GM12878 (cell line): Measurements from ENCODE around the gene LDLRAP1. TPM values are rescaled to one million over a fixed set of nuclear protein-coding genes. Genes with fewer than 3 reads are reported as not detected.

Experiments used
- ATAC-seq: fragments of 200-7000 bp; cut with Tn5 transposase; 3 replicates; pipeline ENCODE4 v1.9.1; 2020; ENCODE audit warnings: mild to moderate bottlenecking, moderate library complexity
- BruUV-seq: library from RNA; stranded (reverse); fragments of 400-500 nt; replicated peaks from 2 replicates; lab custom pipeline; 2021; lab: Mats Ljungman, UMichigan
- CTCF ChIA-PET: fragments of 300-600 bp; sonication (Branson Sonifier 250); formaldehyde crosslinking; extraction: SDS; loops from one replicate; lab custom pipeline; 2021; ENCODE audit warnings: inconsistent platforms; lab: Yijun Ruan, JAX
- POLR2A ChIA-PET: fragments of 350-600 bp; formaldehyde crosslinking; extraction: SDS; loops from one replicate; lab custom pipeline; 2021; ENCODE audit warnings: inconsistent platforms; lab: Charles Lee
- RAD21 ChIA-PET: fragments of 300-600 bp; sonication (Branson Sonifier 250); formaldehyde crosslinking; loops from one replicate; lab custom pipeline; 2023; ENCODE audit warnings: antibody characterized with exemption; ENCODE audit not compliant: unreplicated experiment; lab: Charles Lee
- SMC1A ChIA-PET: fragments of 300-600 bp; sonication (Branson Sonifier 250); formaldehyde crosslinking; loops from one replicate; lab custom pipeline; 2023; ENCODE audit not compliant: unreplicated experiment, uncharacterized antibody; lab: Charles Lee
- DNase-seq: peaks from one replicate; pipeline ENCODE4 v3.0.0-alpha.2; 2011; ENCODE audit warnings: low read depth, low spot score
- FAIRE-seq: peaks from 3 replicates; lab custom pipeline; 2011; peaks lifted over from hg19 to GRCh38; lab: Jason Lieb, UNC
- H2AFZ ChIP-seq: 2 replicates; pipeline ENCODE4 v1.6.0; 2011; ENCODE audit warnings: low read depth, low read length, control low read depth; ENCODE audit not compliant: control insufficient read depth
- H3K27ac ChIP-seq: 2 replicates; pipeline ENCODE4 v1.5.1; 2011; ENCODE audit warnings: control low read depth; ENCODE audit not compliant: control insufficient read depth, insufficient read depth
- H3K27me3 ChIP-seq, 2 experiments: replicated peaks in 1 of 2; 2 replicates each; pipeline versions ENCODE4 v1.6.0 to v1.6.1; 2011; ENCODE audit warnings: low read length in 1 of 2; ENCODE audit not compliant: control insufficient read depth in 2 of 2, insufficient read depth in 2 of 2
- H3K36me3 ChIP-seq, 2 experiments: 2 replicates each; pipeline ENCODE4 v1.5.1; 2011; ENCODE audit warnings: low read length in 1 of 2; ENCODE audit not compliant: control insufficient read depth in 2 of 2, insufficient read depth in 2 of 2
- H3K4me1 ChIP-seq: 2 replicates; pipeline ENCODE4 v1.6.1; 2011; ENCODE audit warnings: mild to moderate bottlenecking, low read length, moderate library complexity, mixed read lengths; ENCODE audit not compliant: control insufficient read depth, insufficient read depth
- H3K4me2 ChIP-seq: 2 replicates; pipeline ENCODE4 v1.6.0; 2011; ENCODE audit warnings: control low read depth; ENCODE audit not compliant: control insufficient read depth, insufficient read depth
- H3K4me3 ChIP-seq: fragments of 200-600 bp; sonication (generic); 2 replicates; pipeline ENCODE4 v1.5.1; 2016
- H3K79me2 ChIP-seq: 2 replicates; pipeline ENCODE4 v1.6.0; 2011; ENCODE audit warnings: low read length; ENCODE audit not compliant: control insufficient read depth, insufficient read depth
- H3K9ac ChIP-seq: 2 replicates; pipeline ENCODE4 v1.8.0; 2011; ENCODE audit warnings: low read length, control low read depth, mixed read lengths; ENCODE audit not compliant: control insufficient read depth, insufficient read depth
- H3K9me3 ChIP-seq: replicated peaks from 3 replicates; pipeline ENCODE4 v1.5.1; 2011; ENCODE audit warnings: mild to moderate bottlenecking, low read length; ENCODE audit not compliant: control insufficient read depth, insufficient read depth
- H4K20me1 ChIP-seq: 2 replicates; pipeline ENCODE4 v1.6.0; 2011; ENCODE audit not compliant: control insufficient read depth, insufficient read depth
- BMI1 ChIP-seq: fragments of 450-650 bp; IDR thresholded peaks from 2 replicates; pipeline ENCODE4 v1.6.1; 2016; ENCODE audit warnings: mild to moderate bottlenecking, moderate library complexity, borderline replicate concordance
- CREM ChIP-seq: IDR thresholded peaks from 2 replicates; pipeline ENCODE4 v1.6.1; 2014; ENCODE audit warnings: antibody characterized with exemption, low read depth
- EGR1 ChIP-seq, 2 experiments: IDR thresholded peaks; 1 replicate in 1 of 2; 2 replicates in 1 of 2; pipeline ENCODE4 v1.6.1; 2011 to 2012; ENCODE audit warnings: low read depth in 2 of 2, low read length in 2 of 2, borderline replicate concordance in 1 of 2, mild to moderate bottlenecking in 1 of 2, moderate library complexity in 1 of 2
- FOXK2 ChIP-seq: fragments of 450-650 bp; IDR thresholded peaks from 2 replicates; pipeline ENCODE4 v1.6.1; 2017; ENCODE audit warnings: mild to moderate bottlenecking, moderate library complexity
- HDGF ChIP-seq: fragments of 450-650 bp; IDR thresholded peaks from 2 replicates; pipeline ENCODE4 v1.6.1; 2016; ENCODE audit warnings: antibody characterized with exemption
- IKZF2 ChIP-seq, 2 experiments: fragments of 450-650 bp; IDR thresholded peaks; 2 replicates each; pipeline ENCODE4 v1.6.1; 2017; ENCODE audit warnings: mild to moderate bottlenecking in 2 of 2, moderate library complexity in 2 of 2
- MYB ChIP-seq: fragments of 150-350 bp; IDR thresholded peaks from 2 replicates; pipeline ENCODE4 v1.6.1; 2014; ENCODE audit warnings: mild to moderate bottlenecking, low read depth, low read length, borderline replicate concordance
- NFYA ChIP-seq: IDR thresholded peaks from 2 replicates; pipeline ENCODE4 v1.6.1; 2011; ENCODE audit warnings: low read depth, mild to moderate bottlenecking, low read length, improper control_type of control experiment, borderline replicate concordance
- RBBP5 ChIP-seq: fragments of 200-600 bp; sonication (generic); conservative IDR thresholded peaks from 2 replicates; pipeline ENCODE4 v1.6.1; 2016
- RCOR1 ChIP-seq: conservative IDR thresholded peaks from 2 replicates; pipeline ENCODE4 v1.6.1; 2012; ENCODE audit warnings: low read depth, low read length, improper control_type of control experiment
- SIX5 ChIP-seq: IDR thresholded peaks from 2 replicates; pipeline ENCODE4 v1.6.1; 2011; ENCODE audit warnings: mild to moderate bottlenecking, low read depth, low read length, moderate library complexity; ENCODE audit not compliant: severe bottlenecking
- SREBF1 ChIP-seq: IDR thresholded peaks from 2 replicates; pipeline ENCODE4 v1.6.1; 2012; ENCODE audit warnings: mild to moderate bottlenecking, low read length
- TAF1 ChIP-seq: IDR thresholded peaks from 2 replicates; pipeline ENCODE4 v1.6.1; 2011; ENCODE audit warnings: mild to moderate bottlenecking, low read depth, low read length, borderline replicate concordance
- ZZZ3 ChIP-seq: IDR thresholded peaks from 2 replicates; pipeline ENCODE4 v1.6.1; 2011; ENCODE audit warnings: low read depth; ENCODE audit not compliant: control insufficient read depth, insufficient read length
- WGBS: methylation state at CpG from one replicate; pipeline ENCODE4 v1.1.6; 2016; ENCODE audit warnings: low lambda C conversion rate; ENCODE audit not compliant: insufficient replicate concordance, insufficient coverage; ENCODE audit errors: missing lambda C conversion rate; 5-methylcytosine and 5-hydroxymethylcytosine counted together
- in situ Hi-C: fragments of 300-500 bp; cut with MboI; formaldehyde crosslinking; loops from 9 replicates; pipeline ENCODE4 v1.14.3; 2018; ENCODE audit warnings: mixed read lengths
- intact Hi-C: fragments of 100-400 bp; cut with micrococcal nuclease; formaldehyde crosslinking; loops from one replicate; pipeline ENCODE4 v1.14.2; 2022; ENCODE audit not compliant: unreplicated experiment
- polyA plus RNA-seq, 11 experiments: library from polyadenylated mRNA; depleted of rRNA in 4 of 11; unstranded in 6 of 11; stranded (reverse) in 5 of 11; fragments of >200 nt; fragmentation: Nextera tagmentation in 4 of 11; fragmentation: Illumina TruSeq in 1 of 11; extraction: Ambion mirVana in 4 of 11; extraction: Trizol in 1 of 11; gene quantifications; 1 replicate in 1 of 11; 2 replicates in 10 of 11; pipeline versions ENCODE4 v1.2.1 to v1.2.3, GENCODE V29; 2011 to 2016; ENCODE audit warnings: inconsistent platforms in 2 of 11, missing spikeins in 2 of 11, low read depth in 1 of 11
- total RNA-seq, 4 experiments: library from RNA; depleted of rRNA in 3 of 4; stranded (reverse); fragments of >200 nt in 3 of 4; fragmentation: Illumina TruSeq in 1 of 4; extraction: Trizol in 1 of 4; gene quantifications; 2 replicates each; pipeline versions ENCODE4 v1.2.1 to v1.2.3, GENCODE V29; 2013 to 2021
- TF ChIP-seq, protein P1 (sequence below): IDR thresholded peaks from 2 replicates; pipeline ENCODE4 v1.6.1; 2011; ENCODE audit warnings: borderline replicate concordance, low read depth, mild to moderate bottlenecking, moderate library complexity, low read length; ENCODE audit not compliant: insufficient read depth, poor library complexity, severe bottlenecking
- TF ChIP-seq, protein P2 (sequence below): fragments of 450-650 bp; IDR thresholded peaks from 2 replicates; pipeline ENCODE4 v1.6.1; 2018; ENCODE audit warnings: mild to moderate bottlenecking, low read depth, moderate library complexity; ENCODE audit not compliant: partially characterized antibody
- TF ChIP-seq, protein P3 (sequence below): IDR thresholded peaks from 2 replicates; pipeline ENCODE4 v1.6.1; 2011; ENCODE audit warnings: low read depth, mild to moderate bottlenecking, low read length, moderate library complexity, borderline replicate concordance; ENCODE audit errors: extremely low read depth

LDLRAP1 gene
- total and polyA plus RNA-seq, 10 of the 15 experiments (the other 5 are each of a cell fraction or from before 2014, with no cell fraction given): 0.43 to 37.6 (median 22.0) TPM

- ChIA-PET POLR2A (no interaction called here), SMC1A (interaction anchor here (0.9 to 1.3 kb wide), 2 partner anchors 10 to 58 kb away, joined by 3 read pairs; no protein-coding TSS in a partner anchor)
- peaks cover 42% of the 10 kb centered on the region for H3K4me1 ChIP-seq
These were observed 75.0 kb downstream of the LDLRAP1 start for GRCh38 chr1:25618433-25618808.

More at GRCh38 chr1:25618433-25618808, 75.0 kb downstream of the LDLRAP1 start:
- Histone ChIP-seq H3K79me2 (no peaks in the 10 kb centered on the region), H4K20me1 (no peaks in the 10 kb centered on the region), H3K27ac (no peak overlapping the region), H3K4me2 (no peak overlapping the region), H3K9me3 (no peaks in the 10 kb centered on the region), H3K9ac (no peak overlapping the region), H3K36me3 (no peaks in the 10 kb centered on the region), H3K4me3 (no peak overlapping the region), H2AFZ (no peak overlapping the region), H3K27me3 (peaks cover 0 to 4% of the 10 kb centered on the region in 2 experiments; a peak in 2 of 4 replicates)
- intact Hi-C loops: no loop called here
- FAIRE-seq: no peak
- ChIA-PET RAD21 (interaction anchor here (0.7 kb wide), 1 partner anchor 10 kb away, joined by 3 read pairs; no protein-coding TSS in a partner anchor), CTCF (interaction anchor here (0.9 to 2.3 kb wide), 9 partner anchors 8 to 192 kb away, joined by 3 to 7 read pairs (median 4); no protein-coding TSS in a partner anchor)
- TF ChIP-seq BMI1: no peak
- no peak for TF ChIP-seq HDGF
- TF ChIP-seq, protein P1, sequence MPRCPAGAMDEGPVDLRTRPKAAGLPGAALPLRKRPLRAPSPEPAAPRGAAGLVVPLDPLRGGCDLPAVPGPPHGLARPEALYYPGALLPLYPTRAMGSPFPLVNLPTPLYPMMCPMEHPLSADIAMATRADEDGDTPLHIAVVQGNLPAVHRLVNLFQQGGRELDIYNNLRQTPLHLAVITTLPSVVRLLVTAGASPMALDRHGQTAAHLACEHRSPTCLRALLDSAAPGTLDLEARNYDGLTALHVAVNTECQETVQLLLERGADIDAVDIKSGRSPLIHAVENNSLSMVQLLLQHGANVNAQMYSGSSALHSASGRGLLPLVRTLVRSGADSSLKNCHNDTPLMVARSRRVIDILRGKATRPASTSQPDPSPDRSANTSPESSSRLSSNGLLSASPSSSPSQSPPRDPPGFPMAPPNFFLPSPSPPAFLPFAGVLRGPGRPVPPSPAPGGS: no peak
- no peak for TF ChIP-seq EGR1 (IDR thresholded peaks at IDR 0.05; ENCODE audit: borderline replicate concordance in 1 of 2, low read depth in 2 of 2, low read length in 2 of 2)
- no peak for TF ChIP-seq SIX5
- TF ChIP-seq ZZZ3: no peak
- TF ChIP-seq RBBP5: no peak
- no peak for TF ChIP-seq FOXK2
- no peak for TF ChIP-seq IKZF2 (IDR thresholded peaks at IDR 0.05)
- TF ChIP-seq TAF1: no peak
- TF ChIP-seq CREM: no peak
- no peak for TF ChIP-seq MYB
- no peak for TF ChIP-seq NFYA
- no peak for TF ChIP-seq RCOR1
- TF ChIP-seq, protein P2, sequence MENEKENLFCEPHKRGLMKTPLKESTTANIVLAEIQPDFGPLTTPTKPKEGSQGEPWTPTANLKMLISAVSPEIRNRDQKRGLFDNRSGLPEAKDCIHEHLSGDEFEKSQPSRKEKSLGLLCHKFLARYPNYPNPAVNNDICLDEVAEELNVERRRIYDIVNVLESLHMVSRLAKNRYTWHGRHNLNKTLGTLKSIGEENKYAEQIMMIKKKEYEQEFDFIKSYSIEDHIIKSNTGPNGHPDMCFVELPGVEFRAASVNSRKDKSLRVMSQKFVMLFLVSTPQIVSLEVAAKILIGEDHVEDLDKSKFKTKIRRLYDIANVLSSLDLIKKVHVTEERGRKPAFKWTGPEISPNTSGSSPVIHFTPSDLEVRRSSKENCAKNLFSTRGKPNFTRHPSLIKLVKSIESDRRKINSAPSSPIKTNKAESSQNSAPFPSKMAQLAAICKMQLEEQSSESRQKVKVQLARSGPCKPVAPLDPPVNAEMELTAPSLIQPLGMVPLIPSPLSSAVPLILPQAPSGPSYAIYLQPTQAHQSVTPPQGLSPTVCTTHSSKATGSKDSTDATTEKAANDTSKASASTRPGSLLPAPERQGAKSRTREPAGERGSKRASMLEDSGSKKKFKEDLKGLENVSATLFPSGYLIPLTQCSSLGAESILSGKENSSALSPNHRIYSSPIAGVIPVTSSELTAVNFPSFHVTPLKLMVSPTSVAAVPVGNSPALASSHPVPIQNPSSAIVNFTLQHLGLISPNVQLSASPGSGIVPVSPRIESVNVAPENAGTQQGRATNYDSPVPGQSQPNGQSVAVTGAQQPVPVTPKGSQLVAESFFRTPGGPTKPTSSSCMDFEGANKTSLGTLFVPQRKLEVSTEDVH: no peak
- no peak for TF ChIP-seq SREBF1
- TF ChIP-seq, protein P3, sequence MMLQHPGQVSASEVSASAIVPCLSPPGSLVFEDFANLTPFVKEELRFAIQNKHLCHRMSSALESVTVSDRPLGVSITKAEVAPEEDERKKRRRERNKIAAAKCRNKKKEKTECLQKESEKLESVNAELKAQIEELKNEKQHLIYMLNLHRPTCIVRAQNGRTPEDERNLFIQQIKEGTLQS: no peak
- in situ Hi-C loops: no loop called here
- no peak for DNase-seq
- no peak for ATAC-seq
- WGBS: 100% methylated on average over 4 of the region's 4 CpGs
- BruUV-seq: no TSS peak
